ENCODE measurements around the gene LIN52. TPM values are rescaled to one million over a fixed set of nuclear protein-coding genes. Genes with fewer than 3 reads are reported as not detected.

The LIN52 gene
- total RNA-seq, 1 experiment from 2014 or later = 10.6 TPM

DNA sequence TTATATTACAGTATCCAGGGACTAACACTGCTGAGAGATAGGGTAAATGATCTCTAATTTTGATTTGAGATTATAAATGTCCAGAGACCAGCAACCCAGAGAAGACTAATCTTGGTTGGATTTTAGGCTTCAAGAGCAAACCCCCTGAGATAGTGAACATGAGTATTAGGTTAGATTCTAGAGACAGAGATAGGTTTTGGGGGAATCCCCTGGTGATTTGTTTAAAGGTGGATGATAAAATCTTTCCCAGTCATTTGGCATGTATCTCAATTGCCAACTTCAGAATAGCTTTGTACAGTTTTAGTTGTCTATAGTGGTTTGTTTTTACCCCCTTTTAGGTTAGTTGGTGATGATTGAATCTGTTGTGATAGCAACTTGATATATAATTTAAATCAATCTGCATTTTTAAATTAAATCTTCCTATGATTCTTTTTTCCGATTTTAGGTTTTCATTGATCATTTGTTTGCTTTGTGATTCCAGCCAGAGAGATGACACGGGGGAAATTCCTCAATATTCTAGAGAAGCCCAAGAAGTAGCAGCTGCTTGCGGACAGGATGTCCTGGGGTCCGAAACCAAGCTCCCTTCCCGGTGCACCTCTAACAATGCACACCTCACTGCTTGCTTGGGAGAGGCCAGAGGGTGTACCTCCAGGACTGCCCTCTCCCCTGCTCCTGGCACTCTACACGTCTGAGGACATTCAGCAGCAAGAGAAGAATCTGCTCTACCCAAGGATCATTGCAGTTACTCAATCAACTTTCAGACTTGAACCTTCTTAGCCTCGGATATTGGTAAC is 113.9 kb downstream of the LIN52 start:
- 0 out of 2 replicates have a peak, but pooled peaks cover 5% of the 10 kb centered on the region for H3K36me3 Mint-ChIP-seq
- TF ChIP-seq ZNF138 (CRISPR knock-in tag; conservative IDR thresholded peaks at IDR 0.05) (no peak), CREM (CRISPR knock-in tag; IDR thresholded peaks at IDR 0.05) (no peak), RORB (CRISPR knock-in tag; IDR thresholded peaks at IDR 0.05) (no peak), JAZF1 (CRISPR knock-in tag; IDR thresholded peaks at IDR 0.05) (no peak), SMAD4 (CRISPR knock-in tag; IDR thresholded peaks at IDR 0.05) (no peak), CBFB (CRISPR knock-in tag; IDR thresholded peaks at IDR 0.05; ENCODE audit: low read depth) (no peak), KAT7 (CRISPR knock-in tag; IDR thresholded peaks at IDR 0.05; ENCODE audit: borderline replicate concordance) (no peak), IRF2 (CRISPR knock-in tag; IDR thresholded peaks at IDR 0.05; ENCODE audit: borderline replicate concordance, low read depth) (no peak), MYBL2 (CRISPR knock-in tag; IDR thresholded peaks at IDR 0.05) (no peak), TEAD4 (CRISPR knock-in tag; IDR thresholded peaks at IDR 0.05) (no peak), TP53 (CRISPR knock-in tag; IDR thresholded peaks at IDR 0.05) (no peak), SMAD3 (CRISPR knock-in tag; IDR thresholded peaks at IDR 0.05; ENCODE audit: borderline replicate concordance) (no peak)
- TF ChIP-seq, protein P1, sequence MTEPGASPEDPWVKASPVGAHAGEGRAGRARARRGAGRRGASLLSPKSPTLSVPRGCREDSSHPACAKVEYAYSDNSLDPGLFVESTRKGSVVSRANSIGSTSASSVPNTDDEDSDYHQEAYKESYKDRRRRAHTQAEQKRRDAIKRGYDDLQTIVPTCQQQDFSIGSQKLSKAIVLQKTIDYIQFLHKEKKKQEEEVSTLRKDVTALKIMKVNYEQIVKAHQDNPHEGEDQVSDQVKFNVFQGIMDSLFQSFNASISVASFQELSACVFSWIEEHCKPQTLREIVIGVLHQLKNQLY (CRISPR knock-in tag; IDR thresholded peaks at IDR 0.05) = no peak
- TF ChIP-seq, protein P2, sequence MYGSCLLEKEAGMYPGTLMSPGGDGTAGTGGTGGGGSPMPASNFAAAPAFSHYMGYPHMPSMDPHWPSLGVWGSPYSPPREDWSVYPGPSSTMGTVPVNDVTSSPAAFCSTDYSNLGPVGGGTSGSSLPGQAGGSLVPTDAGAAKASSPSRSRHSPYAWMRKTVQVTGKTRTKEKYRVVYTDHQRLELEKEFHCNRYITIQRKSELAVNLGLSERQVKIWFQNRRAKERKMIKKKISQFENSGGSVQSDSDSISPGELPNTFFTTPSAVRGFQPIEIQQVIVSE (CRISPR knock-in tag; IDR thresholded peaks at IDR 0.05; ENCODE audit: borderline replicate concordance) = no peak
- TF ChIP-seq, protein P3, sequence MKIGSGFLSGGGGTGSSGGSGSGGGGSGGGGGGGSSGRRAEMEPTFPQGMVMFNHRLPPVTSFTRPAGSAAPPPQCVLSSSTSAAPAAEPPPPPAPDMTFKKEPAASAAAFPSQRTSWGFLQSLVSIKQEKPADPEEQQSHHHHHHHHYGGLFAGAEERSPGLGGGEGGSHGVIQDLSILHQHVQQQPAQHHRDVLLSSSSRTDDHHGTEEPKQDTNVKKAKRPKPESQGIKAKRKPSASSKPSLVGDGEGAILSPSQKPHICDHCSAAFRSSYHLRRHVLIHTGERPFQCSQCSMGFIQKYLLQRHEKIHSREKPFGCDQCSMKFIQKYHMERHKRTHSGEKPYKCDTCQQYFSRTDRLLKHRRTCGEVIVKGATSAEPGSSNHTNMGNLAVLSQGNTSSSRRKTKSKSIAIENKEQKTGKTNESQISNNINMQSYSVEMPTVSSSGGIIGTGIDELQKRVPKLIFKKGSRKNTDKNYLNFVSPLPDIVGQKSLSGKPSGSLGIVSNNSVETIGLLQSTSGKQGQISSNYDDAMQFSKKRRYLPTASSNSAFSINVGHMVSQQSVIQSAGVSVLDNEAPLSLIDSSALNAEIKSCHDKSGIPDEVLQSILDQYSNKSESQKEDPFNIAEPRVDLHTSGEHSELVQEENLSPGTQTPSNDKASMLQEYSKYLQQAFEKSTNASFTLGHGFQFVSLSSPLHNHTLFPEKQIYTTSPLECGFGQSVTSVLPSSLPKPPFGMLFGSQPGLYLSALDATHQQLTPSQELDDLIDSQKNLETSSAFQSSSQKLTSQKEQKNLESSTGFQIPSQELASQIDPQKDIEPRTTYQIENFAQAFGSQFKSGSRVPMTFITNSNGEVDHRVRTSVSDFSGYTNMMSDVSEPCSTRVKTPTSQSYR (CRISPR knock-in tag; IDR thresholded peaks at IDR 0.05) = no peak
- DNase-seq (ENCODE audit: low spot score) = no peak
- peak overlapping the region; percentile 6; the same call in 1 of the 2 replicates for H3K27ac Mint-ChIP-seq
- H3K9me3 Mint-ChIP-seq = no peaks in the 10 kb centered on the region
- no peaks in the 10 kb centered on the region for H3K27me3 Mint-ChIP-seq (ENCODE audit: low read depth)
- ATAC-seq = no peak
- H3K4me3 Mint-ChIP-seq = no peak overlapping the region
- ChIA-PET CTCF (interaction anchor here (1.0 to 1.2 kb wide), 2 partner anchors 12 to 21 kb away, joined by 3 to 4 read pairs; no protein-coding TSS in a partner anchor), POLR2A (no interaction called here)
- no peaks in the 10 kb centered on the region for H3K4me1 Mint-ChIP-seq

DNA sequence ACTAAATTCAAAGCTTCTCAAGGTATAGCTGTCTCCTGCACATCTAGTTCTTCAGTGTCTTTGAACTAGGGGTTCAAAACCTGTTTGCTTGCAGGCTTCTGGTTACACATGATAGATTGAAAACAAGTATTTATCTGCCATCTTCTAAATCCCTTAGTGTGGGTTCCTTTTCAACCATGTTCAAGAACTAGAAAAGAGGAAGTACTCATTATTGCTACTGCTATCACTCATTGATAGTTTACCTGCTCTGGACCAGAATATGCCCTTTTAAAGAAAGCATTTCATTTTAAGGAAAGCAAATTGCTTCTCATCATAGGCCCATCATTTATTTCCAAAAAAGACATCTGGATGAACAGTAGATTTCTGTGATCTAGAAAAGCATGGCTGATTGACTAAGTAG is 117.4 kb downstream of the LIN52 start:
- POLR2A ChIA-PET = no interaction called here
- CTCF ChIA-PET = interaction anchor here (1.0 kb wide), 1 partner anchor 13 kb away, joined by 3 read pairs; no protein-coding TSS in a partner anchor
- 0 out of 2 replicates have a peak, but pooled peaks cover 5% of the 10 kb centered on the region for H3K36me3 Mint-ChIP-seq
- no peak for ATAC-seq
- H3K27ac Mint-ChIP-seq = no peak overlapping the region
- H3K4me3 Mint-ChIP-seq = no peak overlapping the region
- H3K27me3 Mint-ChIP-seq (ENCODE audit: low read depth) = no peaks in the 10 kb centered on the region
- DNase-seq (ENCODE audit: low spot score) = no peak
- no peaks in the 10 kb centered on the region for H3K9me3 Mint-ChIP-seq
- H3K4me1 Mint-ChIP-seq = no peaks in the 10 kb centered on the region
- TF ChIP-seq ZNF396 (CRISPR knock-in tag; IDR thresholded peaks at IDR 0.05; ENCODE audit: borderline replicate concordance) = no peak
- TF ChIP-seq, protein P4, sequence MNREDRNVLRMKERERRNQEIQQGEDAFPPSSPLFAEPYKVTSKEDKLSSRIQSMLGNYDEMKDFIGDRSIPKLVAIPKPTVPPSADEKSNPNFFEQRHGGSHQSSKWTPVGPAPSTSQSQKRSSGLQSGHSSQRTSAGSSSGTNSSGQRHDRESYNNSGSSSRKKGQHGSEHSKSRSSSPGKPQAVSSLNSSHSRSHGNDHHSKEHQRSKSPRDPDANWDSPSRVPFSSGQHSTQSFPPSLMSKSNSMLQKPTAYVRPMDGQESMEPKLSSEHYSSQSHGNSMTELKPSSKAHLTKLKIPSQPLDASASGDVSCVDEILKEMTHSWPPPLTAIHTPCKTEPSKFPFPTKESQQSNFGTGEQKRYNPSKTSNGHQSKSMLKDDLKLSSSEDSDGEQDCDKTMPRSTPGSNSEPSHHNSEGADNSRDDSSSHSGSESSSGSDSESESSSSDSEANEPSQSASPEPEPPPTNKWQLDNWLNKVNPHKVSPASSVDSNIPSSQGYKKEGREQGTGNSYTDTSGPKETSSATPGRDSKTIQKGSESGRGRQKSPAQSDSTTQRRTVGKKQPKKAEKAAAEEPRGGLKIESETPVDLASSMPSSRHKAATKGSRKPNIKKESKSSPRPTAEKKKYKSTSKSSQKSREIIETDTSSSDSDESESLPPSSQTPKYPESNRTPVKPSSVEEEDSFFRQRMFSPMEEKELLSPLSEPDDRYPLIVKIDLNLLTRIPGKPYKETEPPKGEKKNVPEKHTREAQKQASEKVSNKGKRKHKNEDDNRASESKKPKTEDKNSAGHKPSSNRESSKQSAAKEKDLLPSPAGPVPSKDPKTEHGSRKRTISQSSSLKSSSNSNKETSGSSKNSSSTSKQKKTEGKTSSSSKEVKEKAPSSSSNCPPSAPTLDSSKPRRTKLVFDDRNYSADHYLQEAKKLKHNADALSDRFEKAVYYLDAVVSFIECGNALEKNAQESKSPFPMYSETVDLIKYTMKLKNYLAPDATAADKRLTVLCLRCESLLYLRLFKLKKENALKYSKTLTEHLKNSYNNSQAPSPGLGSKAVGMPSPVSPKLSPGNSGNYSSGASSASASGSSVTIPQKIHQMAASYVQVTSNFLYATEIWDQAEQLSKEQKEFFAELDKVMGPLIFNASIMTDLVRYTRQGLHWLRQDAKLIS (CRISPR knock-in tag; IDR thresholded peaks at IDR 0.05; ENCODE audit: borderline replicate concordance) = no peak
- TF ChIP-seq, protein P5, sequence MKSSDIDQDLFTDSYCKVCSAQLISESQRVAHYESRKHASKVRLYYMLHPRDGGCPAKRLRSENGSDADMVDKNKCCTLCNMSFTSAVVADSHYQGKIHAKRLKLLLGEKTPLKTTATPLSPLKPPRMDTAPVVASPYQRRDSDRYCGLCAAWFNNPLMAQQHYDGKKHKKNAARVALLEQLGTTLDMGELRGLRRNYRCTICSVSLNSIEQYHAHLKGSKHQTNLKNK (CRISPR knock-in tag; IDR thresholded peaks at IDR 0.05) = no peak
- TF ChIP-seq, protein P1 (CRISPR knock-in tag; IDR thresholded peaks at IDR 0.05) = no peak
- no peak for TF ChIP-seq RELA (CRISPR knock-in tag; IDR thresholded peaks at IDR 0.05; ENCODE audit: borderline replicate concordance)
- TF ChIP-seq, protein P6, sequence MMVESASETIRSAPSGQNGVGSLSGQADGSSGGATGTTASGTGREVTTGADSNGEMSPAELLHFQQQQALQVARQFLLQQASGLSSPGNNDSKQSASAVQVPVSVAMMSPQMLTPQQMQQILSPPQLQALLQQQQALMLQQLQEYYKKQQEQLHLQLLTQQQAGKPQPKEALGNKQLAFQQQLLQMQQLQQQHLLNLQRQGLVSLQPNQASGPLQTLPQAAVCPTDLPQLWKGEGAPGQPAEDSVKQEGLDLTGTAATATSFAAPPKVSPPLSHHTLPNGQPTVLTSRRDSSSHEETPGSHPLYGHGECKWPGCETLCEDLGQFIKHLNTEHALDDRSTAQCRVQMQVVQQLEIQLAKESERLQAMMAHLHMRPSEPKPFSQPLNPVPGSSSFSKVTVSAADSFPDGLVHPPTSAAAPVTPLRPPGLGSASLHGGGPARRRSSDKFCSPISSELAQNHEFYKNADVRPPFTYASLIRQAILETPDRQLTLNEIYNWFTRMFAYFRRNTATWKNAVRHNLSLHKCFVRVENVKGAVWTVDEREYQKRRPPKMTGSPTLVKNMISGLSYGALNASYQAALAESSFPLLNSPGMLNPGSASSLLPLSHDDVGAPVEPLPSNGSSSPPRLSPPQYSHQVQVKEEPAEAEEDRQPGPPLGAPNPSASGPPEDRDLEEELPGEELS (CRISPR knock-in tag; IDR thresholded peaks at IDR 0.05) = no peak
- no peak for TF ChIP-seq GTF2I (CRISPR knock-in tag; conservative IDR thresholded peaks at IDR 0.05)
